Measurements from ENCODE around the gene ARHGAP26. TPM values are rescaled to one million over a fixed set of nuclear protein-coding genes. Genes with fewer than 3 reads are reported as not detected.
A peak's percentile ranks its signal among the peaks of the same experiment; 100 is the strongest.

The ARHGAP26 gene
- total and polyA plus RNA-seq, 2 donors = 15.1 to 16.2 TPM

DNA sequence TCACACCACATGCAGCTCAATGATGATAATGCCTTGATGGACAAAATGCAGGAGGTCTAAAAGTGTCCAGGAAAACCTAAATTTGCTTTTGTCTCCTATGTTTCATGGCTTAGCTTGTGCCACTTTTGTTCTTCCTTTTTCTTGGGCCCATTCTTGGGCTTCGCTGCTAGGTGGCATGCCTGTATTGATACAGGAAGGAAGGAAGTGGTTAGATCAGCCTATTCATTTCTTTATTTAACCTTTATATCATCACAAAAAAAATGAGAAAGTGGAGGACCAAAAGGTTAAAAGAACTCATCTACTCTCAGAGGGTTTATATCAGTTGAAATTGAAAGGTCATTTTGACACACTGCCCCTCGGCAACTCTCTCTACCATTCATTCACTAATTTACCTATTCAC lies 260.2 kb downstream of the ARHGAP26 start:
- no peaks in the 10 kb centered on the region for H3K9me3 ChIP-seq (ENCODE audit: control insufficient read depth in 2 of 2, insufficient read depth in 1 of 2, low read length in 1 of 2)
- H3K27ac ChIP-seq (ENCODE audit: low read depth in 1 of 2, low read length in 1 of 2) = no peak overlapping the region
- H3K4me1 ChIP-seq (ENCODE audit: control insufficient read depth in 2 of 2, insufficient read depth in 2 of 2, low read length in 2 of 2) = peaks cover 3 to 10% of the 10 kb centered on the region in 2 donors
- peaks cover 0 to 5% of the 10 kb centered on the region in 2 donors for H3K36me3 ChIP-seq (ENCODE audit: control insufficient read depth in 2 of 2, insufficient read depth in 2 of 2, low read length in 1 of 2)
- 46% methylated on average over 2 of the region's 2 CpGs for WGBS
- no peaks in the 10 kb centered on the region for H3K27me3 ChIP-seq (ENCODE audit: control insufficient read depth in 2 of 2, insufficient read depth in 1 of 2, low read length in 1 of 2)
- DNase-seq (ENCODE audit: low read depth in 6 of 9, low spot score in 9 of 9) = peak in 1 of 9 donors; percentile 32
- no peak overlapping the region for H3K4me3 ChIP-seq (ENCODE audit: low read length in 2 of 2)

- peaks cover 3 to 10% of the 10 kb centered on the region in 2 donors for H3K4me1 ChIP-seq (ENCODE audit: control insufficient read depth in 2 of 2, insufficient read depth in 2 of 2, low read length in 2 of 2)
- no peak for DNase-seq (ENCODE audit: low read depth in 6 of 9, low spot score in 9 of 9)
- WGBS = 93% methylated on average over 13 of the region's 13 CpGs
- no peaks in the 10 kb centered on the region for H3K27me3 ChIP-seq (ENCODE audit: control insufficient read depth in 2 of 2, insufficient read depth in 1 of 2, low read length in 1 of 2)
- peaks cover 0 to 5% of the 10 kb centered on the region in 2 donors for H3K36me3 ChIP-seq (ENCODE audit: control insufficient read depth in 2 of 2, insufficient read depth in 2 of 2, low read length in 1 of 2)
- no peaks in the 10 kb centered on the region for H3K9me3 ChIP-seq (ENCODE audit: control insufficient read depth in 2 of 2, insufficient read depth in 1 of 2, low read length in 1 of 2)
- H3K4me3 ChIP-seq (ENCODE audit: low read length in 2 of 2) = no peak overlapping the region
- no peak overlapping the region for H3K27ac ChIP-seq (ENCODE audit: low read depth in 1 of 2, low read length in 1 of 2)
Measured at GRCh38 chr5:143031781-143032580, 261.8 kb downstream of the ARHGAP26 start.

- no peak for DNase-seq (ENCODE audit: low read depth in 6 of 9, low spot score in 9 of 9)
- Histone ChIP-seq H3K27ac (ENCODE audit: low read depth in 1 of 2, low read length in 1 of 2) (no peak overlapping the region), H3K9me3 (ENCODE audit: control insufficient read depth in 2 of 2, insufficient read depth in 1 of 2, low read length in 1 of 2) (no peaks in the 10 kb centered on the region), H3K4me1 (ENCODE audit: control insufficient read depth in 2 of 2, insufficient read depth in 2 of 2, low read length in 2 of 2) (peaks cover 3 to 10% of the 10 kb centered on the region in 2 donors), H3K27me3 (ENCODE audit: control insufficient read depth in 2 of 2, insufficient read depth in 1 of 2, low read length in 1 of 2) (no peaks in the 10 kb centered on the region), H3K4me3 (ENCODE audit: low read length in 2 of 2) (no peak overlapping the region), H3K36me3 (ENCODE audit: control insufficient read depth in 2 of 2, insufficient read depth in 2 of 2, low read length in 1 of 2) (peaks cover 0 to 5% of the 10 kb centered on the region in 2 donors)
- 97% methylated on average over 1 of the region's 1 CpG for WGBS
Measured at GRCh38 chr5:143032581-143032836, 262.3 kb downstream of the ARHGAP26 start.

DNA sequence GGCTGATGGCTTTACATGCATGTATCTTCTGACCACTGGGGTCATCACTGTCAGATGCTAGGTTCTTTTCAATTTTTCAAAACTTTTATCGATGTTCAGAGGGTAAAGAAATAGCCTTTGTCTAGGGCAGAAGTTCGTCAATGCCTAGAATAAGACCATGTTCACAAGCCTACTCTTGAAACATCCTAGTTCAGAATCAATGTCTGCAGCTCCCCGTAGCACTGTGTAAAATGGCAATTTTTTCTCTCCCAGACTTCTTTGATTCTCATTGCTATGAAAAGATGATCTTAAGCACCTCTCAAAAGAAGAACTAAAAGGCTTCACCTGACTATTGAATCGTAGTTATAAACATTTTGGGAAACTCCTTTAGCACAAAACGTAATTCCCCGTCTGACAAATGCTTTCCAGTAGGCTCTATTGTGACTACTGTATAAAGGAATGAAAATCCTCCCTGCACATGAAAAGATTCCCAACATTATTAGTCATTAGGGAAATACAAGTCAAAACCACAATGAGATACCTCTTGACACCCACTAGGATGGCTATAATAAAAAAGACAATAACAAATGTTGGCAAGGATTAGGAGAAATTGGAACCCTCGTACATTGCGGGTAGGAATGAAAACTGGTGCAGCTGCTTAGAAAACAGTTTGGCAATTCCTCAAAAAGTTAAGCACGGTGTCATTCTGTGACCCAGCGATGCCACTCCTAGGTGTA lies 263.5 kb downstream of the ARHGAP26 start:
- no peak for DNase-seq (ENCODE audit: low read depth in 6 of 9, low spot score in 9 of 9)
- H3K9me3 ChIP-seq (ENCODE audit: control insufficient read depth in 2 of 2, insufficient read depth in 1 of 2, low read length in 1 of 2) = no peaks in the 10 kb centered on the region
- H3K27me3 ChIP-seq (ENCODE audit: control insufficient read depth in 2 of 2, insufficient read depth in 1 of 2, low read length in 1 of 2) = no peaks in the 10 kb centered on the region
- WGBS = 81% methylated on average over 10 of the region's 10 CpGs
- no peak overlapping the region for H3K4me3 ChIP-seq (ENCODE audit: low read length in 2 of 2)
- peaks cover 0 to 2% of the 10 kb centered on the region in 2 donors for H3K36me3 ChIP-seq (ENCODE audit: control insufficient read depth in 2 of 2, insufficient read depth in 2 of 2, low read length in 1 of 2)
- H3K4me1 ChIP-seq (ENCODE audit: control insufficient read depth in 2 of 2, insufficient read depth in 2 of 2, low read length in 2 of 2) = peaks cover 3 to 10% of the 10 kb centered on the region in 2 donors
- no peak overlapping the region for H3K27ac ChIP-seq (ENCODE audit: low read depth in 1 of 2, low read length in 1 of 2)

DNA sequence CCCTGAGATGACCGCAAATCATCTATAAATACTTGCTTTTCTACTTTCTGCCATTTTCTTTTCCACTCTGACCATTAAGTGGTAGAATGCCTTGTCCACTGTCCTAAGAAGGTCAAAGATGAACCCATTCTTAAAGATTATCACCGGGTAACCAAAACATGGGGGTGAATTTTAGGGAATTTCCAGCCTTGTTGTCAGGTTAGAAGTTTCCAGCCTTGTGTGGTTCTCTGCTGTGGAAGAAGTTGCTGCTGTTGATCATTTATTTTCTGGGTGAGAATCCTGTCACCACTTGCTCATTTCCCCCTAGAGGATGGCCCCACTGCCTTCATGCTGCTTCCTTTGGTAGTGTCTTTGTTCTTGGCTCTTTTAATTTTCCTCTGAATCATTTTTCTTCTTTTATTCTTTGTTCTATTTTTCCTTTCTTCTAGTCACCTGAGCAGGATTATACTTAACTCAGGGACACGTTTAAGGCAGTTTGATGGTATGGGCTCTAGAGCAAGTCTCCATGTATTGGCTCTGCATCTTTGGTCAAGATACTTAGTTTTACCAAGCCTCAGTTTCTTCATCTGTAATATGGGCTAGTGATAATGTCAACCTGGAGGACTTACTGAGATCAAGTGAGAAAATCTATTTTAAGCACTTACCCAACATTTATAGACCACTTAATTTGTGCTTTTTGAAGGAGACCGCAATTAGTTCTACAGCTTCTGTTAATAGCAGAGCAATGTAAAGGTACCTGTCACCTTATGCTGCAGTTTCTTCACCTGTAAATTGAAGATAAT lies 266.2 kb downstream of the ARHGAP26 start:
- Histone ChIP-seq H3K27me3 (ENCODE audit: control insufficient read depth in 2 of 2, insufficient read depth in 1 of 2, low read length in 1 of 2) (no peaks in the 10 kb centered on the region), H3K27ac (ENCODE audit: low read depth in 1 of 2, low read length in 1 of 2) (no peak overlapping the region), H3K9me3 (ENCODE audit: control insufficient read depth in 2 of 2, insufficient read depth in 1 of 2, low read length in 1 of 2) (no peaks in the 10 kb centered on the region), H3K4me3 (ENCODE audit: low read length in 2 of 2) (no peak overlapping the region), H3K36me3 (ENCODE audit: control insufficient read depth in 2 of 2, insufficient read depth in 2 of 2, low read length in 1 of 2) (peaks cover 0 to 2% of the 10 kb centered on the region in 2 donors), H3K4me1 (ENCODE audit: control insufficient read depth in 2 of 2, insufficient read depth in 2 of 2, low read length in 2 of 2) (no peaks in the 10 kb centered on the region)
- 98% methylated on average over 4 of the region's 4 CpGs for WGBS
- no peak for DNase-seq (ENCODE audit: low read depth in 6 of 9, low spot score in 9 of 9)

- H3K27ac ChIP-seq (ENCODE audit: low read depth in 1 of 2, low read length in 1 of 2) = no peak overlapping the region
- no peak for DNase-seq (ENCODE audit: low read depth in 6 of 9, low spot score in 9 of 9)
- peaks cover 7% of the 10 kb centered on the region in 2 donors for H3K36me3 ChIP-seq (ENCODE audit: control insufficient read depth in 2 of 2, insufficient read depth in 2 of 2, low read length in 1 of 2)
- no peaks in the 10 kb centered on the region for H3K9me3 ChIP-seq (ENCODE audit: control insufficient read depth in 2 of 2, insufficient read depth in 1 of 2, low read length in 1 of 2)
- 95% methylated on average over 3 of the region's 3 CpGs for WGBS
- no peaks in the 10 kb centered on the region for H3K4me1 ChIP-seq (ENCODE audit: control insufficient read depth in 2 of 2, insufficient read depth in 2 of 2, low read length in 2 of 2)
- no peak overlapping the region for H3K4me3 ChIP-seq (ENCODE audit: low read length in 2 of 2)
- H3K27me3 ChIP-seq (ENCODE audit: control insufficient read depth in 2 of 2, insufficient read depth in 1 of 2, low read length in 1 of 2) = no peaks in the 10 kb centered on the region
Measured at GRCh38 chr5:143037071-143037470, 266.9 kb downstream of the ARHGAP26 start.

DNA sequence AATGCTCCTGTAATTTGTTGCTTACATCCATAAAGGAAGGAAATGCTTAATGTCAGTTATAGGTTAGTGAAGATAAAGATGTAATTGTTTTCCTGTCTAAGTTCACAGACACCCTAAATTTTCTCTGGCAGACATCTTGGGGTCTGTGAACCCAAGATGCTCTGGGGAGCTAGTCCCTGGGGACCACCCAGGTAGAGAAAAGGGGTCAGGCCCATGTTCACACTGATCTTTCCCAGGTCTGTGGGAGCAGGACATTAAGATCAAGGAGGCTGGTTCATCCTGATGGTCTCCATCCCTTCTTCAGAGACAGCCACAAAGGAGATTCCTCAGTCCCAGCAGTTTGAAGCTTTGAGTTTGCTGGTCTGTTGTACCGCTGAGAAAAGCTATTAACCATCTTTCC lies 267.5 kb downstream of the ARHGAP26 start:
- H3K4me1 ChIP-seq (ENCODE audit: control insufficient read depth in 2 of 2, insufficient read depth in 2 of 2, low read length in 2 of 2) = no peaks in the 10 kb centered on the region
- peak overlapping the region in 1 of 2 donors; percentile 7 for H3K27ac ChIP-seq (ENCODE audit: low read depth in 1 of 2, low read length in 1 of 2)
- no peaks in the 10 kb centered on the region for H3K27me3 ChIP-seq (ENCODE audit: control insufficient read depth in 2 of 2, insufficient read depth in 1 of 2, low read length in 1 of 2)
- DNase-seq (ENCODE audit: low read depth in 6 of 9, low spot score in 9 of 9) = no peak
- no peak overlapping the region for H3K4me3 ChIP-seq (ENCODE audit: low read length in 2 of 2)
- WGBS = 98% methylated on average over 1 of the region's 1 CpG
- peaks cover 7 to 11% of the 10 kb centered on the region in 2 donors for H3K36me3 ChIP-seq (ENCODE audit: control insufficient read depth in 2 of 2, insufficient read depth in 2 of 2, low read length in 1 of 2)
- H3K9me3 ChIP-seq (ENCODE audit: control insufficient read depth in 2 of 2, insufficient read depth in 1 of 2, low read length in 1 of 2) = no peaks in the 10 kb centered on the region

GRCh38 chr5:143040622-143041021 lies 270.4 kb downstream of the ARHGAP26 start:
- Histone ChIP-seq H3K27me3 (ENCODE audit: control insufficient read depth in 2 of 2, insufficient read depth in 1 of 2, low read length in 1 of 2) (no peaks in the 10 kb centered on the region), H3K27ac (ENCODE audit: low read depth in 1 of 2, low read length in 1 of 2) (no peak overlapping the region), H3K4me3 (ENCODE audit: low read length in 2 of 2) (no peak overlapping the region), H3K4me1 (ENCODE audit: control insufficient read depth in 2 of 2, insufficient read depth in 2 of 2, low read length in 2 of 2) (no peaks in the 10 kb centered on the region), H3K9me3 (ENCODE audit: control insufficient read depth in 2 of 2, insufficient read depth in 1 of 2, low read length in 1 of 2) (no peaks in the 10 kb centered on the region), H3K36me3 (ENCODE audit: control insufficient read depth in 2 of 2, insufficient read depth in 2 of 2, low read length in 1 of 2) (peaks cover 7 to 11% of the 10 kb centered on the region in 2 donors)
- WGBS = 98% methylated on average over 2 of the region's 2 CpGs
- no peak for DNase-seq (ENCODE audit: low read depth in 6 of 9, low spot score in 9 of 9)

DNA sequence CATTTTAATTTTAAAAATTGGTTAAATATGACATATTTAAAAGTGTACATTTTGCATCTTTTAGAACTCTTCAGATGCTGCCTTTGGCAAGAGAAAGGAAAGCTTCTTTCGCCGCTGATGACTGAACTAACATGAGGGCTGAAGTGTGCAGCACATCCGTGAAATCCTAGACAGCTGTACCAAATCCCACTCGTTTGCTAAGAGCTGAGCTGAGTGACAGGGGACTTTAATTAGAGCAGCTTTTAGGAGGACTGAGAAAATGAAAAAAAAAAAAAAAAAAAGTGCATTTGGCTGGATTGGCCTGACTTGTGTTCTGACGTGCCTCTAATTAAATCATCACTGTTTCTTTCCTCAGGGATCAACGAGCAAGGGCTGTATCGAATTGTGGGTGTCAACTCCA lies 271.3 kb downstream of the ARHGAP26 start:
- H3K9me3 ChIP-seq (ENCODE audit: control insufficient read depth in 2 of 2, insufficient read depth in 1 of 2, low read length in 1 of 2) = no peaks in the 10 kb centered on the region
- DNase-seq (ENCODE audit: low read depth in 6 of 9, low spot score in 9 of 9) = no peak
- no peaks in the 10 kb centered on the region for H3K27me3 ChIP-seq (ENCODE audit: control insufficient read depth in 2 of 2, insufficient read depth in 1 of 2, low read length in 1 of 2)
- no peak overlapping the region for H3K4me3 ChIP-seq (ENCODE audit: low read length in 2 of 2)
- H3K27ac ChIP-seq (ENCODE audit: low read depth in 1 of 2, low read length in 1 of 2) = no peak overlapping the region
- H3K36me3 ChIP-seq (ENCODE audit: control insufficient read depth in 2 of 2, insufficient read depth in 2 of 2, low read length in 1 of 2) = peaks cover 7 to 11% of the 10 kb centered on the region in 2 donors
- WGBS = 97% methylated on average over 7 of the region's 7 CpGs
- H3K4me1 ChIP-seq (ENCODE audit: control insufficient read depth in 2 of 2, insufficient read depth in 2 of 2, low read length in 2 of 2) = no peaks in the 10 kb centered on the region
